HG02588 (cell line): Measurements from ENCODE around the gene SPTBN1.
A peak's percentile ranks its signal among the peaks of the same experiment; 100 is the strongest.
"Not testable (repeated sequence)": the region's sequence is repeated elsewhere in the genome, so short reads cannot be mapped to it uniquely, and the experiment has no call there.

Source experiments
- ATAC-seq: cut with Tn5 transposase; IDR thresholded peaks from one replicate; pipeline ENCODE4 v1.9.1; 2021; ENCODE audit warnings: mild to moderate bottlenecking, moderate library complexity; ENCODE audit not compliant: unreplicated experiment

The SPTBN1 gene

GRCh38 chr2:54468673-54469072 lies 12.5 kb downstream of the SPTBN1 start:
- ATAC-seq = no peak

- ATAC-seq = no peak
These were observed 13.4 kb downstream of the SPTBN1 start for GRCh38 chr2:54469484-54470053.

- ATAC-seq = no peak
These were observed 14.3 kb downstream of the SPTBN1 start for GRCh38 chr2:54470266-54470938.

- peak; percentile 84 for ATAC-seq
These were observed 15.1 kb downstream of the SPTBN1 start for GRCh38 chr2:54471221-54471711.

GRCh38 chr2:54473851-54474250 lies 17.7 kb downstream of the SPTBN1 start:
- ATAC-seq = no peak

GRCh38 chr2:54475285-54475684 lies 19.2 kb downstream of the SPTBN1 start:
- ATAC-seq = no peak

- ATAC-seq = no peak
These were observed 19.8 kb downstream of the SPTBN1 start for GRCh38 chr2:54475919-54476318.

GRCh38 chr2:54476852-54477251 lies 20.7 kb downstream of the SPTBN1 start:
- no peak for ATAC-seq

- no peak for ATAC-seq
These were observed 21.8 kb downstream of the SPTBN1 start for GRCh38 chr2:54477896-54478295.

GRCh38 chr2:54478899-54479298 lies 22.8 kb downstream of the SPTBN1 start:
- no peak for ATAC-seq

GRCh38 chr2:54479424-54479823 lies 23.3 kb downstream of the SPTBN1 start:
- ATAC-seq = no peak

GRCh38 chr2:54480025-54480424 lies 23.9 kb downstream of the SPTBN1 start:
- no peak for ATAC-seq

- ATAC-seq = no peak
These were observed 25.6 kb downstream of the SPTBN1 start for GRCh38 chr2:54481686-54482085.

GRCh38 chr2:54482715-54483114 lies 26.6 kb downstream of the SPTBN1 start:
- ATAC-seq = no peak

- no peak for ATAC-seq
These were observed 27.3 kb downstream of the SPTBN1 start for GRCh38 chr2:54483426-54483825.

- ATAC-seq = not testable (repeated sequence)
These were observed 29.6 kb downstream of the SPTBN1 start for GRCh38 chr2:54485756-54486155.

GRCh38 chr2:54486766-54487165 lies 30.6 kb downstream of the SPTBN1 start:
- ATAC-seq = no peak

GRCh38 chr2:54490863-54491262 lies 34.7 kb downstream of the SPTBN1 start:
- ATAC-seq = no peak

GRCh38 chr2:54492335-54492734 lies 36.2 kb downstream of the SPTBN1 start:
- ATAC-seq = no peak

GRCh38 chr2:54494087-54494486 lies 38.0 kb downstream of the SPTBN1 start:
- no peak for ATAC-seq

GRCh38 chr2:54496920-54497319 lies 40.8 kb downstream of the SPTBN1 start:
- ATAC-seq = no peak

GRCh38 chr2:54497763-54498680 lies 41.9 kb downstream of the SPTBN1 start:
- ATAC-seq = no peak
